ENCODE measurements around the gene ANGPTL7. TPM values are rescaled to one million over a fixed set of nuclear protein-coding genes. Genes with fewer than 3 reads are reported as not detected.
A peak's percentile ranks its signal among the peaks of the same experiment; 100 is the strongest.
"Not testable (repeated sequence)": the region's sequence is repeated elsewhere in the genome, so short reads cannot be mapped to it uniquely, and the experiment has no call there.

ANGPTL7 gene
- total RNA-seq, 4 donors from 2014 or later: 2.2 to 13.5 (median 9.0) TPM

DNA sequence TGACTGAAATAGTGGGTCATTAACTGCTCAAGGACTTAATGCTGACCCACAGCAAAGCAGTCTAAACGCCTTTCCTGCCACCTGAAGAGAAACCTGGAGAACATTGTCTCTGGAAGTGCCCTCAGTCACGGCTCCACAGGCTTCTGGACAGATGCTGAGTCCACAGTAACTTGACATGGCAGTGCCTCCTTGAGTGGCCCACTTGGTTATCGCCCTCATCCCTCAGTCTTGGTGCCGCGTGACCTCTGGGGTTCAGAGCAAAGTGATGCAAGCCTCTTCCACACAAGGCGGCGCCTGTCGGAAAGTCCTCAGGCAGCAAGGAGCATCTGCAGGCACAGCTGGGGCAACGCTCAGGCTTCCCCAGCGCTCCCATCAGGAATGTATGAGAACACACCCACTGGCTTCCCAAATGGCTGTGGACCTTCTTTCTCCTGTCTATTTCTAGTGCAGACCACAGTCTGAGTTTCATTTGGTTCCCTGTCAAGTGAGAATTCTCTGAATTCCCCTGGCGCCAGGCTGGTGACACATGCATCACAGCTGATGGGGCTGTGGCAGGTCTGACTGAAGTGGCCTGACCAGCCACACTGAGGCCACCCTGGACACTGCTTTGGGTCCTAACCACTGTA is 13.0 kb upstream of the ANGPTL7 start:
- Histone ChIP-seq H3K27me3 (no peaks in the 10 kb centered on the region), H3K27ac (no peak overlapping the region), H3K4me3 (no peak overlapping the region), H3K9me3 (no peaks in the 10 kb centered on the region), H3K4me1 (peaks cover 0 to 31% (median 9%) of the 10 kb centered on the region in 3 donors), H3K36me3 (peaks cover 0 to 20% of the 10 kb centered on the region in 2 donors)
- ATAC-seq: no peak
- 92 to 96% methylated on average over 2 to 4 of the region's 11 CpGs for whole genome bisulfite sequencing, 2 donors (ENCODE audit: low coverage in 1 of 2)
- TF ChIP-seq EP300 (IDR thresholded peaks at IDR 0.05) (no peak), POLR2AphosphoS5 (IDR thresholded peaks at IDR 0.05) (no peak), CTCF (IDR thresholded peaks at IDR 0.05) (no peak), POLR2A (IDR thresholded peaks at IDR 0.05) (no peak)

DNA sequence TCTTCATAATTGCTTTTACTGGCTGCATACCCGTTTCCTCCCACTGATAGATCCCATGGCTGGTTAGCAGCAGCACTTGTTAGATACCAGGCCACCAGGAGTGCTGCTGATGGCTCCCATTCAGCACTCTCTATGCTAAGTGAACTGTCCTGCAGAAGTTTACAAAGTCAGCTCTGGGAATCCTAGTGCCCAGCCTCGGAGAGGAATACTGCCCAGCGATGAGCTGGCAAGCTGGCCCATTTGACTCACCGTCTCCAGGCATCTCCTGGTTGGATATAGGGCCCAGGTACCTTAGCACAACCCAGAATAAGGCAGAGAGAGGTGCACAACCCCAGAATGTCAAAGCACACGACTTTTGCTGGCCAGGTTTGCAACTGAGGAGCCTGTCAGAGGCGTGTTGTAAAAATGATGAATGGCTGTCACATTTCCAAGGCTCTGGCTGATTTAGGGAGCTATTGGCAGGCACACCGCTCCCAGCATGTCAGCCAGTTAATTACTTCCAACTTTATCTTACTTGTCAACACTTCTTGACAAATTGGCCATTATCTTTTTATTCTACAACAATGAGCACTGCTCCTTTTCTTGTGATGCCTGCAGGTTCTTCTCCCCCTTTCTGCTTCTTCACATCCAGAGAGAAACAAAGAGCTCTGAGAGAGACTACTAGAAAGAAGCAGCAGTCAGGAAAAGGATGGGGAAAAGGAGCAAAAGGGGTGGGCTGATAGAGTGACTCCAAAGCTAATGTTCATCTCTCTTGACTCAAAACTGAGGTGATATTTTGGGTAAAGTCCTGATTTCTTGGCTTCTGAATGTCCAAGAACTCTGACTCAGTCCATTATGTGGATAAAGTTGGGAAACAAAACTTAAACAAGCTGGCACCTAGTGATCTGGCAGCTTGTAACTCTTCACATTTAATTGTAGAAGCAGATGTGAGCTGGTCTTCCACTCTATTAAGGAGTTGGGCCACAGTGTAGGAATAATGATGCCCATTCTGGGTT is 10.8 kb upstream of the ANGPTL7 start:
- H3K36me3 ChIP-seq: peaks cover 0 to 42% of the 10 kb centered on the region in 2 donors
- no peak overlapping the region for H3K4me3 ChIP-seq
- H3K27ac ChIP-seq: peak overlapping the region in 2 of 4 donors; percentile 11 to 16
- ATAC-seq: no peak
- TF ChIP-seq CTCF (IDR thresholded peaks at IDR 0.05) (no peak), EP300 (IDR thresholded peaks at IDR 0.05) (no peak), POLR2A (IDR thresholded peaks at IDR 0.05) (no peak), POLR2AphosphoS5 (IDR thresholded peaks at IDR 0.05) (no peak)
- H3K4me1 ChIP-seq: peaks cover 0 to 31% (median 9%) of the 10 kb centered on the region in 3 donors
- H3K9me3 ChIP-seq: no peaks in the 10 kb centered on the region
- H3K27me3 ChIP-seq: no peaks in the 10 kb centered on the region
- 15 to 37% methylated on average over 2 to 4 of the region's 7 CpGs for WGBS, 2 donors (ENCODE audit: low coverage in 1 of 2)

- no peak for TF ChIP-seq CTCF (IDR thresholded peaks at IDR 0.05)
- TF ChIP-seq POLR2A (IDR thresholded peaks at IDR 0.05): no peak
- TF ChIP-seq EP300 (IDR thresholded peaks at IDR 0.05): no peak
- TF ChIP-seq POLR2AphosphoS5 (IDR thresholded peaks at IDR 0.05): no peak
- H3K9me3 ChIP-seq: no peaks in the 10 kb centered on the region
- H3K4me1 ChIP-seq: peaks cover 0 to 31% (median 9%) of the 10 kb centered on the region in 3 donors
- no peak overlapping the region for H3K4me3 ChIP-seq
- peaks cover 0 to 44% of the 10 kb centered on the region in 2 donors for H3K36me3 ChIP-seq
- ATAC-seq: no peak
- H3K27ac ChIP-seq: peak overlapping the region in 1 of 4 donors; percentile 11
- H3K27me3 ChIP-seq: no peaks in the 10 kb centered on the region
Observed at GRCh38 chr1:11179125-11179524, 10.0 kb upstream of the ANGPTL7 start.

- WGBS, 2 donors (ENCODE audit: low coverage in 1 of 2): 49 to 83% methylated on average over 2 to 3 of the region's 3 CpGs
- Histone ChIP-seq H3K36me3 (peaks cover 0 to 49% of the 10 kb centered on the region in 2 donors), H3K4me1 (peaks cover 0 to 31% (median 9%) of the 10 kb centered on the region in 3 donors), H3K27ac (peak overlapping the region in 2 of 4 donors; percentile 10 to 19)
- ATAC-seq, H3K4me3 ChIP-seq, H3K27me3 ChIP-seq, H3K9me3 ChIP-seq: not testable (repeated sequence)
Observed at GRCh38 chr1:11179749-11180148, 9.4 kb upstream of the ANGPTL7 start.

- Histone ChIP-seq H3K9me3 (no peaks in the 10 kb centered on the region), H3K4me3 (no peak overlapping the region), H3K4me1 (peaks cover 0 to 31% (median 9%) of the 10 kb centered on the region in 3 donors), H3K27me3 (no peaks in the 10 kb centered on the region), H3K36me3 (peaks cover 0 to 55% of the 10 kb centered on the region in 2 donors), H3K27ac (peak overlapping the region in 1 of 4 donors; percentile 10)
- TF ChIP-seq EP300 (IDR thresholded peaks at IDR 0.05) (no peak), CTCF (IDR thresholded peaks at IDR 0.05) (no peak), POLR2A (IDR thresholded peaks at IDR 0.05) (no peak), POLR2AphosphoS5 (IDR thresholded peaks at IDR 0.05) (no peak)
- peak; percentile 31 for ATAC-seq
Observed at GRCh38 chr1:11180342-11180744, 8.8 kb upstream of the ANGPTL7 start.

Data from gastroesophageal sphincter (tissue), 4 donors.